HCT116 (cell line): ENCODE results near the gene TSPAN1. TPM values are rescaled to one million over a fixed set of nuclear protein-coding genes. Genes with fewer than 3 reads are reported as not detected.

Source experiments
- ATAC-seq: fragments of 200-7000 bp; cut with Tn5 transposase; 2 replicates; pipeline ENCODE4 v1.9.1; 2020; ENCODE audit warnings: mild to moderate bottlenecking, moderate library complexity
- BruUV-seq: library from RNA; stranded (reverse); fragments of 400-500 nt; replicated peaks from 2 replicates; lab custom pipeline; 2021; lab: Mats Ljungman, UMichigan
- CTCF ChIA-PET: fragments of 300-600 bp; sonication (Branson Sonifier 250); formaldehyde crosslinking; loops from one replicate; lab custom pipeline; 2021; ENCODE audit warnings: antibody characterized with exemption; lab: Charles Lee
- POLR2A ChIA-PET: fragments of 300-600, 350-600 bp; sonication (Branson Sonifier 250); formaldehyde crosslinking; loops from one replicate; lab custom pipeline; 2021; ENCODE audit warnings: antibody characterized with exemption; lab: Charles Lee
- RAD21 ChIA-PET, 2 experiments: fragments of 300-600 bp; sonication (Branson Sonifier 250); formaldehyde crosslinking; loops; one replicate each; lab custom pipeline; 2023; ENCODE audit warnings: low total read pairs in 2 of 2; ENCODE audit not compliant: uncharacterized antibody in 2 of 2, unreplicated experiment in 2 of 2, low non-redundant PET in 1 of 2; lab: Charles Lee
- DNase-seq: peaks from one replicate; pipeline ENCODE4 v3.0.0-alpha.2; 2010; ENCODE audit warnings: low read depth, low spot score
- H2AFZ ChIP-seq: fragments of 200-600 bp; shearing (Covaris generic), sonication (generic); 2 replicates; pipeline ENCODE4 v1.6.1; 2017; ENCODE audit warnings: low read depth, mixed run types, mixed read lengths, antibody characterized with exemption, low read length; ENCODE audit not compliant: poor library complexity, severe bottlenecking
- H3K27ac ChIP-seq: 2 replicates; pipeline ENCODE4 v1.5.1; 2012; ENCODE audit warnings: low read depth, low read length
- H3K27me3 ChIP-seq: fragments of 200-600 bp; sonication (generic); 2 replicates; pipeline ENCODE4 v1.6.1; 2016; ENCODE audit warnings: mixed run types, low read length, mixed read lengths; ENCODE audit not compliant: insufficient read depth
- H3K36me3 ChIP-seq, 2 experiments: fragments of 200-500 bp in 1 of 2; fragments of 200-600 bp in 1 of 2; sonication (Bioruptor generic) in 1 of 2; sonication (generic) in 1 of 2; 2 replicates each; pipeline versions ENCODE4 v1.5.1 to v1.6.1; 2014 to 2016; ENCODE audit warnings: low read length in 2 of 2, inconsistent platforms in 1 of 2, mixed read lengths in 1 of 2, mixed run types in 1 of 2; ENCODE audit not compliant: insufficient read depth in 2 of 2, control insufficient read depth in 1 of 2
- H3K4me1 ChIP-seq, 2 experiments: fragments of 200-600 bp in 1 of 2; sonication (generic) in 1 of 2; 2 replicates each; pipeline versions ENCODE4 v1.5.1 to v1.6.1; 2012 to 2017; ENCODE audit warnings: low read length in 2 of 2, inconsistent platforms in 1 of 2, mild to moderate bottlenecking in 1 of 2, mixed read lengths in 1 of 2, mixed run types in 1 of 2, moderate library complexity in 1 of 2; ENCODE audit not compliant: insufficient read depth in 2 of 2, control insufficient read depth in 1 of 2
- H3K4me2 ChIP-seq: fragments of 200-600 bp; sonication (generic); 2 replicates; pipeline ENCODE4 v1.6.1; 2017; ENCODE audit warnings: mixed run types, low read length, mixed read lengths
- H3K4me3 ChIP-seq, 2 experiments: fragments of 200-600 bp in 1 of 2; sonication (generic) in 1 of 2; replicated peaks in 1 of 2; 2 replicates each; pipeline ENCODE4 v1.5.1; 2011 to 2016; ENCODE audit warnings: low read length in 2 of 2, control low read depth in 1 of 2, low read depth in 1 of 2, mild to moderate bottlenecking in 1 of 2, mixed read lengths in 1 of 2, mixed run types in 1 of 2
- H3K79me2 ChIP-seq: fragments of 200-600 bp; sonication (generic); 2 replicates; pipeline ENCODE4 v1.6.1; 2017; ENCODE audit warnings: mild to moderate bottlenecking, mixed run types, low read length, moderate library complexity, mixed read lengths; ENCODE audit not compliant: insufficient read depth
- H3K9ac ChIP-seq: fragments of 200-600 bp; sonication (generic); 2 replicates; pipeline ENCODE4 v1.6.1; 2016; ENCODE audit warnings: low read length, mixed read lengths
- H3K9me2 ChIP-seq: fragments of 200-600 bp; sonication (generic), shearing (Covaris generic); 2 replicates; pipeline ENCODE4 v1.6.1; 2017; ENCODE audit warnings: mixed run types, mild to moderate bottlenecking, moderate library complexity; ENCODE audit not compliant: insufficient read depth
- H3K9me3 ChIP-seq, 2 experiments: fragments of 200-500 bp in 1 of 2; fragments of 200-600 bp in 1 of 2; sonication (Bioruptor generic) in 1 of 2; sonication (generic) in 1 of 2; 2 replicates each; pipeline ENCODE4 v1.6.1; 2014 to 2017; ENCODE audit warnings: low read length in 2 of 2, mixed read lengths in 2 of 2, inconsistent platforms in 1 of 2, low read depth in 1 of 2, mild to moderate bottlenecking in 1 of 2, mixed run types in 1 of 2, moderate library complexity in 1 of 2; ENCODE audit not compliant: control insufficient read depth in 1 of 2, insufficient read depth in 1 of 2
- H4K20me1 ChIP-seq: fragments of 200-600 bp; sonication (generic), shearing (Covaris generic); 2 replicates; pipeline ENCODE4 v1.6.1; 2017; ENCODE audit warnings: mixed run types, mild to moderate bottlenecking, moderate library complexity; ENCODE audit not compliant: insufficient read depth
- CBX3 ChIP-seq: IDR thresholded peaks from 2 replicates; pipeline ENCODE4 v1.6.1; 2012; ENCODE audit warnings: low read depth
- CEBPB ChIP-seq: IDR thresholded peaks from 2 replicates; pipeline ENCODE4 v1.6.1; 2012; ENCODE audit warnings: low read depth
- CTCF ChIP-seq, 3 experiments: fragments of 200-600 bp in 1 of 3; sonication (generic) in 1 of 3; IDR thresholded peaks in 2 of 3; conservative IDR thresholded peaks in 1 of 3; 2 replicates each; pipeline ENCODE4 v1.5.1; 2012 to 2017; ENCODE audit warnings: low read depth in 2 of 3, low read length in 2 of 3, antibody characterized with exemption in 1 of 3, borderline replicate concordance in 1 of 3, control low read depth in 1 of 3, mild to moderate bottlenecking in 1 of 3, mixed read lengths in 1 of 3, mixed run types in 1 of 3, moderate library complexity in 1 of 3; ENCODE audit not compliant: insufficient read depth in 1 of 3
- EGR1 ChIP-seq: IDR thresholded peaks from 2 replicates; pipeline ENCODE4 v1.6.1; 2012; ENCODE audit warnings: low read depth
- ELF1 ChIP-seq: IDR thresholded peaks from 2 replicates; pipeline ENCODE4 v1.6.1; 2012; ENCODE audit warnings: low read depth, borderline replicate concordance
- EZH2 ChIP-seq: fragments of 200-600 bp; sonication (generic); IDR thresholded peaks from 2 replicates; pipeline ENCODE4 v1.6.1; 2017; ENCODE audit warnings: antibody characterized with exemption, mixed run types
- EZH2phosphoT487 ChIP-seq: fragments of 200-600 bp; IDR thresholded peaks from 2 replicates; pipeline ENCODE4 v1.6.1; 2018; ENCODE audit warnings: antibody characterized with exemption, borderline replicate concordance
- JUND ChIP-seq: IDR thresholded peaks from 2 replicates; pipeline ENCODE4 v1.6.1; 2012
- POLR2AphosphoS5 ChIP-seq: IDR thresholded peaks from 2 replicates; pipeline ENCODE4 v1.6.1; 2011; ENCODE audit warnings: mild to moderate bottlenecking, low read depth, low read length, moderate library complexity
- RAD21 ChIP-seq: IDR thresholded peaks from 2 replicates; pipeline ENCODE4 v1.6.1; 2012; ENCODE audit warnings: low read depth, mild to moderate bottlenecking
- REST ChIP-seq: IDR thresholded peaks from 2 replicates; pipeline ENCODE4 v1.6.1; 2012; ENCODE audit warnings: low read depth
- SIN3A ChIP-seq: IDR thresholded peaks from 2 replicates; pipeline ENCODE4 v1.6.1; 2012; ENCODE audit warnings: low read depth
- SP1 ChIP-seq: IDR thresholded peaks from 2 replicates; pipeline ENCODE4 v1.6.1; 2012; ENCODE audit warnings: low read depth
- SRF ChIP-seq: IDR thresholded peaks from 2 replicates; pipeline ENCODE4 v1.6.1; 2012; ENCODE audit warnings: low read depth
- TCF7L2 ChIP-seq: IDR thresholded peaks from 2 replicates; pipeline ENCODE4 v1.7.0; 2011; ENCODE audit warnings: borderline replicate concordance, inconsistent platforms; ENCODE audit not compliant: insufficient read depth, insufficient read length; ENCODE audit errors: extremely low read depth
- ZBTB33 ChIP-seq: IDR thresholded peaks from 2 replicates; pipeline ENCODE4 v1.6.1; 2011; ENCODE audit warnings: mild to moderate bottlenecking, low read length, moderate library complexity; ENCODE audit not compliant: insufficient replicate concordance; ENCODE audit errors: extremely low read depth
- ZFX ChIP-seq: fragments of 450-650 bp; IDR thresholded peaks from 2 replicates; pipeline ENCODE4 v1.6.1; 2017
- ZNF274 ChIP-seq: fragments of 200-500 bp; sonication (Bioruptor generic); IDR thresholded peaks from 2 replicates; pipeline ENCODE4 v1.6.1; 2014; ENCODE audit warnings: mild to moderate bottlenecking, low read depth, low read length, inconsistent platforms
- intact Hi-C: fragments of 100-400 bp; cut with micrococcal nuclease; formaldehyde crosslinking; loops from 2 replicates; pipeline ENCODE4 v1.10.0; 2022
- total RNA-seq: library from RNA; stranded (reverse); gene quantifications from one replicate; pipeline ENCODE4 v1.2.1, GENCODE V29; 2021; ENCODE audit not compliant: unreplicated experiment
- TF ChIP-seq, protein P1 (sequence below): IDR thresholded peaks from 2 replicates; pipeline ENCODE4 v1.6.1; 2012

TSPAN1 gene
- total RNA-seq, 1 experiment from 2014 or later, result 9.9 TPM

DNA sequence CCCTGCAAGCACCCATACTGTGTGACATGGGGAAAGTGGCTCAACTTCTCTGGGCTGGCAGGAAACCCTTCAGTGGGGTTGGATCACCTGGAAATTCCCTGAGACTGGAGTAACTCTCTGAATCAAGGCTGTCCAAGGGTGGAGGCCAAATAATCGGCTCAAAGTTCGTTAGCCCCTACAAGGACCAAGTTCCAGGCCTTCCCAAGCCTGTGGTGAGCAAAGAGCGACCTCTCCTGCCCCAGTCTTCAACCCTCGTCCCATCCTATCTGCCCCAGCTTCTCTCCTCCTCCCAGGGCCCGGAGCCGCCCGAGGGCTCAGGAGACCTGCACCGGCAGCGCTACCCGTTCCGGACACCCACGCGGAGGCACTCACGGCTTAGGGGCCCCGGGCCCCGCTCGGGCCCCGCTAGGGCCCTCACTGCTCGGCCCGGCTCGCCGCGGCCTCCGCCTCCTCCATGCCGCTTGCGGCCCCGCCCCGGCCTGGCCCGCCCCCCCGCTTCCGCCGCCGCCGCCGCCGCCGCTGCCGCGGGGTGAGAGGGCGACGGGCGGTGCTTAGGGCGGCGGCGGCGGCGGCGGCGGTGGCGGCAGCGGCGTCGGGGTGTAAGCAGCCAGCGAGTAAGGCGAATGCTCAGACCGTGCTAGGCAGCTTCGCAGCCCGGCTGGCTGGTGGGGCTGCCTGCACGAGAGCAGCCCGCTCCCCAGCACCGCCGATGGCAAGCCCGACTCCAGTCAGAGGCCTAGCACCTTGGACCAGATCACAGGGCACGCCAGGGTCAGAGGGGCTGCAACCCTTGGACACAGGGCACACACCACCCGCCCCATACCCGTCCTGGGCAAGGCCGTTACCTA is 23.3 kb downstream of the TSPAN1 start, which contains the start of gene POMGNT1:
POMGNT1 (minus strand) TSS at position 471 of the 848 bp plus-strand sequence. CDS start 613 bp downstream, outside the sequence.
- peaks cover 0 to 21% of the 10 kb centered on the region in 2 experiments; a peak in 1 of 4 replicates for H3K36me3 ChIP-seq
- H3K27me3 ChIP-seq, result no peaks in the 10 kb centered on the region
- BruUV-seq, result TSS peak; percentile 49
- H3K9ac ChIP-seq, result peak within 1 kb of the TSS; percentile 87
- DNase-seq, result no peak
- POLR2A ChIA-PET, result interaction anchor here (1.0 kb wide), 2 partner anchors 15 to 25 kb away, joined by 3 to 7 read pairs; no protein-coding TSS in a partner anchor
- H3K9me3 ChIP-seq, result no peaks in the 10 kb centered on the region
- RAD21 ChIA-PET, result no interaction called here
- H3K4me1 ChIP-seq, result peaks cover 11 to 16% of the 10 kb centered on the region in 2 experiments; a peak in 3 of 4 replicates
- no peaks in the 10 kb centered on the region for H4K20me1 ChIP-seq
- H3K9me2 ChIP-seq, result no peaks in the 10 kb centered on the region
- H3K27ac ChIP-seq, result peak within 1 kb of the TSS; percentile 78
- CTCF ChIA-PET, result interaction anchor here (1.3 to 3.0 kb wide), 2 partner anchors 15 to 25 kb away, joined by 7 to 9 read pairs; no protein-coding TSS in a partner anchor
- intact Hi-C loops, result loop anchor here (1.0 kb wide), 1 partner anchor 15 kb away; no protein-coding TSS in a partner anchor
- H3K79me2 ChIP-seq, result peaks cover 8% of the 10 kb centered on the region; the same call in 1 of the 2 replicates
- H3K4me2 ChIP-seq, result peak within 1 kb of the TSS; percentile 96
- peak within 1 kb of the TSS; percentile 66 to 79 for H3K4me3 ChIP-seq
- no peak within 1 kb of the TSS for H2AFZ ChIP-seq
- ATAC-seq, result peak; percentile 93
- TF ChIP-seq ZBTB33, result no peak
- peak; percentile 25 for TF ChIP-seq SIN3A
- peak; percentile 68 for TF ChIP-seq RAD21
- TF ChIP-seq EZH2phosphoT487, result no peak
- no peak for TF ChIP-seq ELF1
- TF ChIP-seq EZH2, result no peak
- TF ChIP-seq SRF, result no peak
- no peak for TF ChIP-seq CEBPB
- no peak for TF ChIP-seq CBX3
- no peak for TF ChIP-seq JUND
- no peak for TF ChIP-seq ZNF274
- no peak for TF ChIP-seq REST
- TF ChIP-seq CTCF (IDR thresholded peaks at IDR 0.05 in 2 of 3, conservative IDR thresholded peaks at IDR 0.05 in 1 of 3; ENCODE audit: borderline replicate concordance in 1 of 3, insufficient read depth in 1 of 3, low read depth in 2 of 3, low read length in 2 of 3), result peak; percentile 3 to 36 (median 23); a peak in 2 of 6 replicates
- TF ChIP-seq POLR2AphosphoS5, result peak; percentile 63
- TF ChIP-seq, protein P1, sequence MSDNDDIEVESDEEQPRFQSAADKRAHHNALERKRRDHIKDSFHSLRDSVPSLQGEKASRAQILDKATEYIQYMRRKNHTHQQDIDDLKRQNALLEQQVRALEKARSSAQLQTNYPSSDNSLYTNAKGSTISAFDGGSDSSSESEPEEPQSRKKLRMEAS, result peak; percentile 31
- TF ChIP-seq ZFX, result peak; percentile 77
- TF ChIP-seq SP1, result no peak
- TF ChIP-seq TCF7L2, result peak; percentile 8
- TF ChIP-seq EGR1, result no peak
